ENCODE results near the gene MGST2. TPM values are rescaled to one million over a fixed set of nuclear protein-coding genes. Genes with fewer than 3 reads are reported as not detected.
A peak's percentile ranks its signal among the peaks of the same experiment; 100 is the strongest.

MGST2 gene
- total RNA-seq, 2 donors from 2014 or later, result 29.2 to 32.0 TPM

- Mint-ChIP-seq H3K4me3 (peak overlapping the region; percentile 90), H3K36me3 (ENCODE audit: low read depth) (no peaks in the 10 kb centered on the region), H3K9me3 (no peaks in the 10 kb centered on the region), H3K27ac (peak overlapping the region; percentile 98), H3K4me1 (peaks cover 20% of the 10 kb centered on the region), H3K27me3 (no peaks in the 10 kb centered on the region)
- peak; percentile 51 for ATAC-seq (replicated peaks)
Observed at GRCh38 chr4:139656614-139657486, 8.8 kb upstream of the MGST2 start.

- Mint-ChIP-seq H3K4me1 (peaks cover 20% of the 10 kb centered on the region), H3K4me3 (peak overlapping the region; percentile 90), H3K36me3 (ENCODE audit: low read depth) (no peaks in the 10 kb centered on the region), H3K9me3 (no peaks in the 10 kb centered on the region), H3K27ac (peak overlapping the region; percentile 98), H3K27me3 (no peaks in the 10 kb centered on the region)
- peak; percentile 60 for ATAC-seq (replicated peaks)
Observed at GRCh38 chr4:139658185-139658584, 7.4 kb upstream of the MGST2 start.

GRCh38 chr4:139658586-139659382 is 6.8 kb upstream of the MGST2 start:
- peak overlapping the region; percentile 98 for H3K27ac Mint-ChIP-seq
- peak; percentile 14 for ATAC-seq (replicated peaks)
- peaks cover 20% of the 10 kb centered on the region for H3K4me1 Mint-ChIP-seq
- H3K27me3 Mint-ChIP-seq, result no peaks in the 10 kb centered on the region
- H3K9me3 Mint-ChIP-seq, result no peaks in the 10 kb centered on the region
- no peaks in the 10 kb centered on the region for H3K36me3 Mint-ChIP-seq (ENCODE audit: low read depth)
- peak overlapping the region; percentile 90 for H3K4me3 Mint-ChIP-seq

- Mint-ChIP-seq H3K9me3 (no peaks in the 10 kb centered on the region), H3K27ac (peak overlapping the region; percentile 42), H3K36me3 (ENCODE audit: low read depth) (no peaks in the 10 kb centered on the region), H3K4me3 (no peak overlapping the region), H3K4me1 (peaks cover 20% of the 10 kb centered on the region), H3K27me3 (no peaks in the 10 kb centered on the region)
- no peak for ATAC-seq (replicated peaks)
Observed at GRCh38 chr4:139659735-139660424, 5.7 kb upstream of the MGST2 start.

DNA sequence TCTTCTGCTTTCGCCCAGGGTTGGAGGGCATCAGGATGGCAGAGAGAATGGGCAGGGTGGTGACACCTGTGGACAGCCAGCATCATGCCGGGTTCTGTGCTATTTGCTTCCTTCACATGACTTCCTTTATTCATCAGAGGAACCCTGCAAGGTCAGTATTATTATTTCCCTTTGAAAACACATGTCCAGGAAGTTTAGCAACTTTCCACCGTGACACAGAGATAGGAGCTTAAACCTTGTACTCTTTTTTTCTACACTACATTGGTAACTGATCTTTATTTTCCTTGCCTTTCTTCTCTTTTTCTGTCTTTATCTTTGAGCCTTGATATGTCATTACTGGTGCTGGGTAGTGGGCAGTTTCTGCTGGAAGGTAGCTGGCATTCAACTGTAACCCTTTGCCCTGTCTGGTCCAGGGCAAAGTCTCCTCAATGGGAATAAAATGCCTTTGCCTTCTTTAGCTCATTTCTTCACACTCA is 5.0 kb upstream of the MGST2 start:
- Mint-ChIP-seq H3K4me1 (peaks cover 20% of the 10 kb centered on the region), H3K4me3 (no peak overlapping the region), H3K27me3 (no peaks in the 10 kb centered on the region), H3K27ac (peak overlapping the region; percentile 42), H3K36me3 (ENCODE audit: low read depth) (no peaks in the 10 kb centered on the region), H3K9me3 (no peaks in the 10 kb centered on the region)
- ATAC-seq (replicated peaks), result no peak

DNA sequence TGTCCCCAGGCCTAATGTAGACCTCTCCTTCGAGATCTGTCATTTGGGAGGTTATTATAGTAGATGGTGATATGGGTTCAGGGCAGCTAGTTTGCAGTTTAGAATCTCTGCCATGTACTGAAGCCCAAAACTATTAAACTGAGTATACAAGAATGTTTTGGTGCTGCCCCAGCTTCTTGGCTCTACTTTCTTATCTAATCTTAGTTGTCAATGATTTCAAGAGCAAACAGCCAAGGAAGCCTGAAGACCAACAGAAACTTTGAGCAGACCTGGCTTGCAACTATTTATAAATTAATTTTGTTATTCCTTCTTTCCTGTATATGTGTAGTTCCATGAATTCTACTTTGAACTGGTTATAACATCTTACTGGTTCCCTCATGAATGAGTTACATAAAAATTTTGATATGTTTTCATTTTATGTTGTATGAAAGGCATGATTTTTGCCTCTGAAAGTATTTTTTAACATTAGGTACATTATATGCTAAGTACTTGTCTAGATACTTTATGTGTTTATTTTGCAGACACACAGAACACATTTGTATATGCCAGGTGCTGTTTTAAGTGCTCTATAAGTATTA is 2.0 kb upstream of the MGST2 start:
- Mint-ChIP-seq H3K9me3 (no peaks in the 10 kb centered on the region), H3K27me3 (no peaks in the 10 kb centered on the region), H3K36me3 (ENCODE audit: low read depth) (no peaks in the 10 kb centered on the region), H3K27ac (peak overlapping the region; percentile 57), H3K4me3 (no peak overlapping the region), H3K4me1 (peaks cover 7% of the 10 kb centered on the region)
- no peak for ATAC-seq (replicated peaks)

DNA sequence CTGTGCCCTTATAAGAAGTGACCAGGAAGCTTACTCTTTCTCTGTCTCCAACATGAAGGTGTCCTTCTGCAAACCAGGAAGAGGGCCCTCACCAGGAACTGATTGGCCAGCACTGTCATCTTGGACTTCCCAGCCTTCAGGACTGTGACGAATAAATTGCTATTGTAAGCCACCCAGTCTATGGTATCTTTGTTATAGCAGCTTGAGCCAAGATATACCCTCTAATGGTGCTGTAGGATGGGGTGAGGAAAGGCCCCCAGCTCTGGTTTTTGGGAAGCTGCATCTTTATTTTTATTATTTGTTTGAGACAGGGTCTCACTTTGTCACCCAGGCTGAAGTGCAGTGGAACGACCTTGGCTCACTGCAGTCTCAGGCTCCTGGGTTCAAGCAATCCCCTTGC is 1.2 kb upstream of the MGST2 start:
- Mint-ChIP-seq H3K9me3 (no peaks in the 10 kb centered on the region), H3K27ac (peak overlapping the region; percentile 57), H3K4me3 (peak overlapping the region; percentile 93), H3K27me3 (no peaks in the 10 kb centered on the region), H3K4me1 (peaks cover 5% of the 10 kb centered on the region), H3K36me3 (ENCODE audit: low read depth) (no peaks in the 10 kb centered on the region)
- no peak for ATAC-seq (replicated peaks)

DNA sequence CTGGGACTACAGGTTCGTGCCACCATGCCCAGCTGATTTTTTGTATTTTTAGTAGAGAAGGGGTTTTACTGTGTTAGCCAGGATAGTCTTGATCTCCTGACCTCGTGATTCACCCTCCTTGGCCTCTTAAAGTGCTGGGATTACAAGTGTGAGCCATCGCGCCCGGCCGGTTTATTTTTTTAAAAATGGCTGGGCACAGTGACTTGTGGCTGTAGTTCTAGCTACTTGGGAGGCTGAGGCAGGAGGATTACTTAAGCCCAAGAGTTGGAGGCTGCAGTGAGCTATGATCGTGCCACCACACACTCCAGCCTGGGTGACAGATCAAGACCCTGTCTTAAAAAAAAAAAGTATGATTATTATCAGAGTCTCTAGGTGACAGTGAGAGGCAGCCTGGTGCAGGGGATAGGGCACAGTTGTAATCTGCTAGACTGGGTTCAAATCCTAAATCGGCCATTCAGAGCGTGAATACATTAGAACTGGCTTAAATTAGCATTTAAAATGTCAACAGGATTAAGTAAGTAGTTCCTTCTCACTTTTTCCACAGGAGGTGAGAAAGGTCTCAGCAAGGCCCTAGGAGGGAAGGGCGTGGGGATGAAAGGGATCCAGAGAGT is 435 bp upstream of the MGST2 start:
- no peaks in the 10 kb centered on the region for H3K36me3 Mint-ChIP-seq (ENCODE audit: low read depth)
- peak overlapping the region; percentile 93 for H3K4me3 Mint-ChIP-seq
- peak; percentile 13 for ATAC-seq (replicated peaks)
- H3K4me1 Mint-ChIP-seq, result peaks cover 5% of the 10 kb centered on the region
- H3K9me3 Mint-ChIP-seq, result no peaks in the 10 kb centered on the region
- peak overlapping the region; percentile 89 for H3K27ac Mint-ChIP-seq
- H3K27me3 Mint-ChIP-seq, result no peaks in the 10 kb centered on the region

GRCh38 chr4:139666735-139667281 is 1.2 kb downstream of the MGST2 start:
- Mint-ChIP-seq H3K4me3 (peak overlapping the region; percentile 93), H3K27ac (peak overlapping the region; percentile 89)
- ATAC-seq (replicated peaks), result no peak

DNA sequence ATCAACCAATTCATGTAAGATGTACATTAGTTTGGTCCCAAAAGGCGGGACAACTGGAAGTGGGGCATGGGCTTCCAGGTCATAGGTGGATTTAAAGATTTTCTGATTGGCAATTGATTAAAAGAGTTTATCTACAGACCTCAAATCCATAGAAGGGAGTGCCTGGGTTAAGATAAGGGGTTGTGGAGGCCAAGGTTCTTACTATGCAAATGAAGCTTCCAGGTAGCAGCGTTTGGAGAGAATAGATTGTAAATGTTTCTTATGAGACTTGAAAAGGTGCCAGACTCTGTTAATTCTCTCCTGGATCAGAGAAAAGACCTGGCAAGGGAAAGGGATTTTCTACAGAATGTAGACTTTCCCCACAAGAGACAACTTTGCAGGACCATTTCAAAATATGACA is 2.4 kb downstream of the MGST2 start:
- Mint-ChIP-seq H3K4me1 (peaks cover 5% of the 10 kb centered on the region), H3K36me3 (ENCODE audit: low read depth) (no peaks in the 10 kb centered on the region), H3K9me3 (no peaks in the 10 kb centered on the region), H3K4me3 (peak overlapping the region; percentile 93), H3K27me3 (no peaks in the 10 kb centered on the region), H3K27ac (peak overlapping the region; percentile 17)
- ATAC-seq (replicated peaks), result no peak

More at GRCh38 chr4:139666735-139667281, 1.2 kb downstream of the MGST2 start:
- Mint-ChIP-seq H3K4me1 (peaks cover 5% of the 10 kb centered on the region), H3K9me3 (no peaks in the 10 kb centered on the region), H3K27me3 (no peaks in the 10 kb centered on the region), H3K36me3 (ENCODE audit: low read depth) (no peaks in the 10 kb centered on the region)

- peaks cover 5% of the 10 kb centered on the region for H3K4me1 Mint-ChIP-seq
- no peaks in the 10 kb centered on the region for H3K9me3 Mint-ChIP-seq
- no peak for ATAC-seq (replicated peaks)
- H3K27ac Mint-ChIP-seq, result no peak overlapping the region
- H3K36me3 Mint-ChIP-seq (ENCODE audit: low read depth), result no peaks in the 10 kb centered on the region
- H3K4me3 Mint-ChIP-seq, result no peak overlapping the region
- no peaks in the 10 kb centered on the region for H3K27me3 Mint-ChIP-seq
Observed at GRCh38 chr4:139668658-139669201, 3.1 kb downstream of the MGST2 start.

DNA sequence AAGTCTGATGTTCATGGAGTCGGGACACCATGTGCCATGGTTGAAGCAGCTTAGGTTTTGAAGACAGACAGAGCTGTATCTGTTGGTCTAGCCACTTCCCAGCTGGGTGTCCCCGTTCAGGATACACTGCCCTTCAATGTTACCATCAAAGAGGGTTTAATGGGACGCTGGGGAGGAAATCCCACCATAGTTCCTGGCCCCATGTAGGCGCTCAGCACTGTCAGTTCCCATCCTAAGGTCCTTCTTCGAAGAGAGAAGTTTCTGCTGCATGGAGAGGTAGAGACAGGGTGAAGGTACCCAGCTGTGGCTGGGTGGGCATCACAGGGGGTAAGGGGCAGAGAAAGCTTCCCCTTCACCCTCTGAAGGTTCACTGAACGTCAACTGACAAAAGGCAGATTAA is 3.7 kb downstream of the MGST2 start:
- Mint-ChIP-seq H3K4me3 (no peak overlapping the region), H3K27me3 (no peaks in the 10 kb centered on the region), H3K4me1 (peaks cover 5% of the 10 kb centered on the region), H3K9me3 (no peaks in the 10 kb centered on the region), H3K36me3 (ENCODE audit: low read depth) (no peaks in the 10 kb centered on the region), H3K27ac (no peak overlapping the region)
- ATAC-seq (replicated peaks), result no peak

DNA sequence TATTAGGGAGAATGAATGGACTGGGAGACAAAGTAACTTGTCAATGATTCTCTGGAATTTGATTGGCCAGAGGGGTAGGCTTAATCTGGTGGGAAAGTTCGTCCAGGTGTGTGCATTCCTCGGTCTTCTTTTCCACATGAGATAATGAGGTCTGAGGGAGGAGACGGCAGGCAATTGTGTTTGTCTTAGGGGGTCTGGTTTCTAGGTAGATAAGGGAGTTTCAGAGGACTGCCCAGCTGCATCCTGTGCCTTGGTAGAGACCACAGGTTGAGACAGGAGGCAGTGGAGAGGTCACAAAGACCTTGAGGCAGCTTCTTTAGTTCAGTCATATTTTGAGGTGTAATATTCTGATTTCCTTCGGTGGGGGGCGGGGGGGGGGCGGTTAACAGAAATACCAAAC is 4.3 kb downstream of the MGST2 start:
- Mint-ChIP-seq H3K4me1 (peaks cover 5% of the 10 kb centered on the region), H3K36me3 (ENCODE audit: low read depth) (no peaks in the 10 kb centered on the region), H3K9me3 (no peaks in the 10 kb centered on the region), H3K27me3 (no peaks in the 10 kb centered on the region), H3K27ac (no peak overlapping the region), H3K4me3 (no peak overlapping the region)
- no peak for ATAC-seq (replicated peaks)

All from activated T-helper 17 cell treated with anti-CD3 and anti-CD28 coated beads, Interleukin-2, amount 50 U/mL, for 72 hours (primary cell).